Measurements from ENCODE around the gene MEIS2. TPM values are rescaled to one million over a fixed set of nuclear protein-coding genes. Genes with fewer than 3 reads are reported as not detected.

MEIS2 gene
- total RNA-seq, 2 donors from 2014 or later, result 24.3 to 29.8 TPM

GRCh38 chr15:37045859-37046740, 54.2 kb downstream of the MEIS2 start:
- H3K36me3 ChIP-seq, result no peaks in the 10 kb centered on the region
- H3K27ac ChIP-seq, result no peak overlapping the region
- H3K4me3 ChIP-seq, result no peak overlapping the region
- TF ChIP-seq CTCF (IDR thresholded peaks at IDR 0.05), result no peak
- no peaks in the 10 kb centered on the region for H3K27me3 ChIP-seq
- peaks cover 0 to 20% of the 10 kb centered on the region in 2 donors for H3K4me1 ChIP-seq
- DNase-seq (ENCODE audit: low spot score), result no peak
- no peaks in the 10 kb centered on the region for H3K9me3 ChIP-seq

- Histone ChIP-seq H3K36me3 (no peaks in the 10 kb centered on the region), H3K27me3 (no peaks in the 10 kb centered on the region), H3K27ac (no peak overlapping the region), H3K4me3 (no peak overlapping the region), H3K9me3 (no peaks in the 10 kb centered on the region), H3K4me1 (peaks cover 0 to 20% of the 10 kb centered on the region in 2 donors)
- DNase-seq (ENCODE audit: low spot score), result no peak
- no peak for TF ChIP-seq CTCF (IDR thresholded peaks at IDR 0.05)
These were observed 55.3 kb downstream of the MEIS2 start for GRCh38 chr15:37044915-37045648.

GRCh38 chr15:37041836-37042235, 58.5 kb downstream of the MEIS2 start:
- Histone ChIP-seq H3K27ac (no peak overlapping the region), H3K4me1 (peaks cover 0 to 12% of the 10 kb centered on the region in 2 donors), H3K27me3 (no peaks in the 10 kb centered on the region), H3K36me3 (no peaks in the 10 kb centered on the region), H3K9me3 (no peaks in the 10 kb centered on the region), H3K4me3 (no peak overlapping the region)
- TF ChIP-seq CTCF (IDR thresholded peaks at IDR 0.05), result no peak
- no peak for DNase-seq (ENCODE audit: low spot score)

GRCh38 chr15:37041042-37041441, 59.3 kb downstream of the MEIS2 start:
- TF ChIP-seq CTCF (IDR thresholded peaks at IDR 0.05), result no peak
- no peak overlapping the region for H3K27ac ChIP-seq
- H3K36me3 ChIP-seq, result no peaks in the 10 kb centered on the region
- no peaks in the 10 kb centered on the region for H3K9me3 ChIP-seq
- DNase-seq (ENCODE audit: low spot score), result no peak
- H3K27me3 ChIP-seq, result no peaks in the 10 kb centered on the region
- peaks cover 0 to 6% of the 10 kb centered on the region in 2 donors for H3K4me1 ChIP-seq
- no peak overlapping the region for H3K4me3 ChIP-seq

- Histone ChIP-seq H3K4me3 (no peak overlapping the region), H3K27me3 (no peaks in the 10 kb centered on the region), H3K9me3 (no peaks in the 10 kb centered on the region), H3K36me3 (no peaks in the 10 kb centered on the region), H3K27ac (no peak overlapping the region), H3K4me1 (no peaks in the 10 kb centered on the region)
- no peak for TF ChIP-seq CTCF (IDR thresholded peaks at IDR 0.05)
- DNase-seq (ENCODE audit: low spot score), result no peak
These were observed 60.1 kb downstream of the MEIS2 start for GRCh38 chr15:37040072-37040742.
